ENCODE measurements around the gene GALNT1. TPM values are rescaled to one million over a fixed set of nuclear protein-coding genes. Genes with fewer than 3 reads are reported as not detected.

The GALNT1 gene
- total RNA-seq, 1 donor from 2014 or later, result 74.5 TPM

DNA sequence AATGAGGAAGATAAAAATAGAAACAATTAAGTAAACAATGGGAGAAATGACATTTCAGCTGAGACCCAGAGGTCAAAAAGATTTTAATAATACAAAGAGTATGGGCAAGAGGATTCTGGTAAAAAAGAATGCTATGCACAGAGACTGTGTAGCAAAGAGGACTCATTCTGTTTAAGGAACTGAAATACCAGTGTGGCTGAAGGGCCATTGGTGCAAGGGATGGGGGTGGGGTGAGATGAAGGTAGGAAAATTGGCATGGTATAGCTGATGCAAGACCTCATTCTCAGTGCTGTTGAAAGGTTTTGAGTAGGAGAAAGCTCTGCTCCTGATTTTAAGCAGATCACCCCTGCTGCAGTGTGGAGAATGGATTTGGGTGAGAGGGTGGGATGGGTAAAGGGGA is 10.8 kb downstream of the GALNT1 start:
- no peak overlapping the region for H3K27ac ChIP-seq
- TF ChIP-seq, protein P1, sequence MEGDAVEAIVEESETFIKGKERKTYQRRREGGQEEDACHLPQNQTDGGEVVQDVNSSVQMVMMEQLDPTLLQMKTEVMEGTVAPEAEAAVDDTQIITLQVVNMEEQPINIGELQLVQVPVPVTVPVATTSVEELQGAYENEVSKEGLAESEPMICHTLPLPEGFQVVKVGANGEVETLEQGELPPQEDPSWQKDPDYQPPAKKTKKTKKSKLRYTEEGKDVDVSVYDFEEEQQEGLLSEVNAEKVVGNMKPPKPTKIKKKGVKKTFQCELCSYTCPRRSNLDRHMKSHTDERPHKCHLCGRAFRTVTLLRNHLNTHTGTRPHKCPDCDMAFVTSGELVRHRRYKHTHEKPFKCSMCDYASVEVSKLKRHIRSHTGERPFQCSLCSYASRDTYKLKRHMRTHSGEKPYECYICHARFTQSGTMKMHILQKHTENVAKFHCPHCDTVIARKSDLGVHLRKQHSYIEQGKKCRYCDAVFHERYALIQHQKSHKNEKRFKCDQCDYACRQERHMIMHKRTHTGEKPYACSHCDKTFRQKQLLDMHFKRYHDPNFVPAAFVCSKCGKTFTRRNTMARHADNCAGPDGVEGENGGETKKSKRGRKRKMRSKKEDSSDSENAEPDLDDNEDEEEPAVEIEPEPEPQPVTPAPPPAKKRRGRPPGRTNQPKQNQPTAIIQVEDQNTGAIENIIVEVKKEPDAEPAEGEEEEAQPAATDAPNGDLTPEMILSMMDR (IDR thresholded peaks at IDR 0.05), result no peak
- ATAC-seq (peak; percentile 74), DNase-seq (no peak)
- H3K4me3 ChIP-seq, result no peak overlapping the region
- H3K4me1 ChIP-seq, result peaks cover 20% of the 10 kb centered on the region
- H3K9me3 ChIP-seq, result peaks cover 8% of the 10 kb centered on the region
- no peaks in the 10 kb centered on the region for H3K36me3 ChIP-seq
- no peaks in the 10 kb centered on the region for H3K27me3 ChIP-seq
- intact Hi-C loops (cut with DNase I), result no loop called here

DNA sequence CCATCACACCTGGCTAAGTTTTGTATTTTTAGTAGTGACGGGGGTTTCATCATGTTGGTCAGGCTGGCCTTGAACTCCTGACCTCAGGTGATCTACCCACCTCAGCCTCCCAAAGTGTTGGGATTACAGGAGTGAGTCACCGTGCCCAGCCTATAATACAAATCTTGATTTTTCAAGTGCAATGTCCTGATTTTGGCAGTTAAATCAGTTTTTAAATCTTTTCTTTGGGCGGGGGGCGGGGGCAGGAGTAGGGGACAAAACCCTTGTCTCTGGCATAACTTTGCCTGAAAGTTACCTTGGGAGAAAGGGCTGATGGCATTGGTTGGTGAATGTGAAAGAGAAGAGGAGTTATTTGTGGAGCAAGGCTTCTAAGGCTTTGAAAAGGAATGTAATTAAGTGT is 12.3 kb downstream of the GALNT1 start:
- TF ChIP-seq, protein P1 (IDR thresholded peaks at IDR 0.05), result no peak
- H3K27me3 ChIP-seq, result no peaks in the 10 kb centered on the region

DNA sequence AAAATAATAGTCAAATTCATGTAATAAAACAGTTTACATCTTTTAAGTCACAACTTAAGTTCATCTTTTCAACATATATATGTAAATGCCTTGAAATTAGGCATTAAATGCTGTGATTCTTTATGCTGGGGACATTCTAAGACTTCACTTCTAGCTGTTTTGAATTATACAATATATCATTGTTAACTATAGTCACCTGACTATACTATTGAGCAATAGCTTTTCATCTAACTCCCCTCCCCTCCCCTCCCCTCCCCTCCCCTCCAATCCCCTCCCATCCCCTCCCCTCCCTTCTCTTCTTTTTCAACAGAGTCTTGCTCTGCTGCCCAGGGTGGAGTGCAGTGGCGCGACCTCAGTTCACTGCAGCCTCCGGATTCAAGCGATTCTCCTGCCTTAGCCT is 16.2 kb downstream of the GALNT1 start:
- Histone ChIP-seq H3K27me3 (no peaks in the 10 kb centered on the region), H3K36me3 (no peaks in the 10 kb centered on the region), H3K27ac (no peak overlapping the region), H3K4me1 (peaks cover 6% of the 10 kb centered on the region), H3K4me3 (no peak overlapping the region), H3K9me3 (peaks cover 10% of the 10 kb centered on the region)
- intact Hi-C loops (cut with DNase I), result no loop called here
- no peak for DNase-seq
- TF ChIP-seq, protein P1 (IDR thresholded peaks at IDR 0.05), result no peak
- no peak for ATAC-seq

More for the DNA sequence above, 12.3 kb downstream of the GALNT1 start:
- H3K36me3 ChIP-seq, result no peaks in the 10 kb centered on the region
- intact Hi-C loops (cut with DNase I), result no loop called here
- H3K9me3 ChIP-seq, result no peaks in the 10 kb centered on the region
- peaks cover 20% of the 10 kb centered on the region for H3K4me1 ChIP-seq
- no peak overlapping the region for H3K27ac ChIP-seq
- no peak for ATAC-seq
- no peak for DNase-seq
- H3K4me3 ChIP-seq, result no peak overlapping the region

DNA sequence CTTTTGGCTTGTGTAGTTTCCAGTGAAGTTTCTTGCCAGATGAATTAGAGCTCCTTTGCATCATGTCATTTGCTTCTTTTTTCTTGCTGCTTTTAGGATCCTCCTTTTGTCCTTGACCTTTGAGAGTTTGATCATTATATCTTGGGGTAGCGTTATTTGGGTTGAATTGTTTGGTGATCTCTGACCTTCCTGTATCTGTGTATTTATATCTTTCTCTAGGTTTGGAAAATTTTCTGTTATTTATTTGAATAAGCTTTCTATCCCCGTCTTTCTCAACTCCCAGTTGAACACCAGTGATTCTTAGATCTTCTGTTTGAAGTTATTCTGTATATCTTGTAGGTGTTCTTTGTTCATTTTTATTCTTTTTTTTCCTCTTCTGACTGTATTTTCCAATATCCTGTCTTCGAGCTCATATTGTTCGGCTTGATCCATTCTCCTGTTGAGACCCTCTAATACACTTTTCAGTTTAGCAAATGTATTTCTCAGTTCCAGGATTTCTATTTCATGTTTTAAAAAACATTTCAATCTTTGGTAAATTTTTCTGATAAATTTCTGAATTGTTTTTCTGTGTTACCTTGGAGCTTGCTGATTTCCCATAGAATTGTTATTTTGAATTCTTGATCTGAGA is 20.8 kb downstream of the GALNT1 start:
- intact Hi-C loops (cut with DNase I), result no loop called here
- Histone ChIP-seq H3K4me1 (no peaks in the 10 kb centered on the region), H3K27ac (no peak overlapping the region), H3K9me3 (peaks cover 11% of the 10 kb centered on the region), H3K4me3 (no peak overlapping the region), H3K36me3 (no peaks in the 10 kb centered on the region), H3K27me3 (no peaks in the 10 kb centered on the region)
- DNase-seq (no peak), ATAC-seq (no peak)
- TF ChIP-seq, protein P1 (IDR thresholded peaks at IDR 0.05), result no peak

DNA sequence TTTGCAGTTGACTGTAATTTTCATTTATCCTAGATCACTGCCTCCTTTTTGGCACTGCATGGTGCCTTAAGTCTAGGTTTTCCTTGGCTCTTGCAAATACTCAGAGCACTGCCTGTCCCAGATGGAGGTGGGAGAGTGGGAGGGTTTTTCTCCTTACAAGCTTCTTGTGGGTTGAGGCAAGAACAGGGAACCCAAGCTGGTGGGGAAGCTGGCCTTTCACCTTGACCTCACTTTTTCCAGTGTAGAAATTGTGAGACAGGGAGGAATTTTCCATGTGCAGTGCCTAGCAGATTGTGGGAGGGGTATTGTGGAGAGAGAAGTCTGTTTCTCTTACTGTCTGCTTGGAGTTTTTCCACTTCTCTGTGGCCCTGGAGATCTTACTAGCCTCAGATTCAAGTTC is 21.5 kb downstream of the GALNT1 start:
- ATAC-seq, result peak; percentile 53
- intact Hi-C loops (cut with DNase I), result no loop called here

More for the DNA sequence above, 21.5 kb downstream of the GALNT1 start:
- Histone ChIP-seq H3K4me1 (no peaks in the 10 kb centered on the region), H3K4me3 (no peak overlapping the region), H3K9me3 (peaks cover 11% of the 10 kb centered on the region), H3K36me3 (no peaks in the 10 kb centered on the region), H3K27ac (no peak overlapping the region), H3K27me3 (no peaks in the 10 kb centered on the region)
- DNase-seq, result no peak
- TF ChIP-seq, protein P1 (IDR thresholded peaks at IDR 0.05), result no peak
